NCI-H748 treated with DMSO at 0.1 percent for 48 hours (cell line): Measurements from ENCODE around the gene RNF215.
"Not testable (repeated sequence)": the region's sequence is repeated elsewhere in the genome, so short reads cannot be mapped to it uniquely, and the experiment has no call there.

Experiments used
- DNase-seq: peaks from one replicate; lab custom pipeline; 2025; lab: John Stamatoyannopoulos, UW

RNF215 gene

GRCh38 chr22:30420347-30421125, 33.3 kb upstream of the RNF215 start:
- DNase-seq, result no peak

- no peak for DNase-seq
These were observed 29.6 kb upstream of the RNF215 start for GRCh38 chr22:30416837-30417236.

- DNase-seq, result no peak
These were observed 29.2 kb upstream of the RNF215 start for GRCh38 chr22:30416403-30416802.

- DNase-seq, result no peak
These were observed 27.4 kb upstream of the RNF215 start for GRCh38 chr22:30414525-30415047.

GRCh38 chr22:30413745-30414524, 26.7 kb upstream of the RNF215 start:
- no peak for DNase-seq

GRCh38 chr22:30413001-30413400, 25.8 kb upstream of the RNF215 start:
- DNase-seq, result no peak

- no peak for DNase-seq
These were observed 24.6 kb upstream of the RNF215 start for GRCh38 chr22:30411780-30412179.

- no peak for DNase-seq
These were observed 21.3 kb upstream of the RNF215 start for GRCh38 chr22:30408388-30409102.

- no peak for DNase-seq
These were observed 19.2 kb upstream of the RNF215 start for GRCh38 chr22:30406400-30406799.

GRCh38 chr22:30405731-30406130, 18.5 kb upstream of the RNF215 start:
- no peak for DNase-seq

- no peak for DNase-seq
These were observed 17.1 kb upstream of the RNF215 start for GRCh38 chr22:30404307-30404706.

- not testable (repeated sequence) for DNase-seq
These were observed 15.5 kb upstream of the RNF215 start for GRCh38 chr22:30402766-30403104.

GRCh38 chr22:30402028-30402765, 15.0 kb upstream of the RNF215 start:
- DNase-seq, result no peak

- not testable (repeated sequence) for DNase-seq
These were observed 13.8 kb upstream of the RNF215 start for GRCh38 chr22:30401024-30401423.

GRCh38 chr22:30400159-30400558, 12.9 kb upstream of the RNF215 start:
- no peak for DNase-seq

GRCh38 chr22:30399718-30400117, 12.5 kb upstream of the RNF215 start:
- no peak for DNase-seq

GRCh38 chr22:30398685-30399680, 11.8 kb upstream of the RNF215 start:
- no peak for DNase-seq

GRCh38 chr22:30397656-30398635, 10.7 kb upstream of the RNF215 start:
- no peak for DNase-seq
